ENCODE measurements around the gene GRIN1. TPM values are rescaled to one million over a fixed set of nuclear protein-coding genes. Genes with fewer than 3 reads are reported as not detected.
A peak's percentile ranks its signal among the peaks of the same experiment; 100 is the strongest.

GRIN1 gene
- total and polyA plus RNA-seq, 2 donors (not counting 1 experiment from before 2014, with no cell fraction given), result 0.04 TPM; not detected in 1

GRCh38 chr9:137173796-137174664, 35.1 kb downstream of the GRIN1 start:
- intact Hi-C loops (cut with micrococcal nuclease), result no loop called here
- Histone ChIP-seq H4K20me1 (ENCODE audit: control insufficient read depth, insufficient read depth, low read length, poor library complexity, severe bottlenecking) (no peaks in the 10 kb centered on the region), H2AFZ (ENCODE audit: insufficient read depth, low read depth, low read length, poor library complexity, severe bottlenecking) (no peak overlapping the region), H3K79me2 (ENCODE audit: control insufficient read depth, insufficient read depth, low read length) (no peaks in the 10 kb centered on the region), H3K4me2 (replicated peaks; ENCODE audit: low read depth, low read length, poor library complexity, severe bottlenecking) (no peak overlapping the region), H3K4me3 (ENCODE audit: control extremely low read depth in 1 of 5, extremely low read depth in 1 of 5, insufficient read depth in 1 of 5, low read depth in 2 of 5, low read length in 4 of 5) (no peak overlapping the region), H3K36me3 (replicated peaks in 1 of 2; ENCODE audit: control extremely low read depth in 1 of 2, control insufficient read depth in 1 of 2, extremely low read depth in 1 of 2, insufficient read depth in 2 of 2, low read length in 1 of 2) (peaks cover 0 to 10% of the 10 kb centered on the region in 2 experiments), H3K27me3 (replicated peaks in 1 of 4; ENCODE audit: control extremely low read depth in 1 of 4, control insufficient read depth in 3 of 4, insufficient read depth in 4 of 4, low read length in 3 of 4) (peaks cover 0 to 36% (median 16%) of the 10 kb centered on the region in 4 experiments), H3K9me3 (ENCODE audit: control extremely low read depth in 1 of 3, control insufficient read depth in 2 of 3, insufficient read depth in 1 of 3, low read length in 2 of 3) (peaks cover 0 to 10% (median 0%) of the 10 kb centered on the region in 3 donors), H3K4me1 (ENCODE audit: control insufficient read depth in 2 of 2, insufficient read depth in 2 of 2, low read length in 2 of 2) (peaks cover 7 to 23% of the 10 kb centered on the region in 2 donors), H3K9ac (ENCODE audit: low read length) (no peak overlapping the region), H3K27ac (ENCODE audit: low read length in 2 of 2) (no peak overlapping the region)
- Mint-ChIP-seq H3K27me3 (peaks cover under 1% of the 10 kb centered on the region), H3K9me3 (ENCODE audit: insufficient read depth) (no peaks in the 10 kb centered on the region), H3K27ac (no peak overlapping the region), H3K4me3 (no peak overlapping the region), H3K4me1 (peaks cover 6% of the 10 kb centered on the region)
- TF ChIP-seq EZH2 (IDR thresholded peaks at IDR 0.05; ENCODE audit: borderline replicate concordance, insufficient read depth, low read depth, low read length, poor library complexity, severe bottlenecking), result no peak
- no peak for TF ChIP-seq CTCF (IDR thresholded peaks at IDR 0.05)
- ChIA-PET POLR2A (no interaction called here), CTCF (no interaction called here)
- DNase-seq (no peak), ATAC-seq (ENCODE audit: low read depth) (no peak)
- 91% methylated on average over 45 of the region's 45 CpGs for WGBS (ENCODE audit: insufficient coverage)

GRCh38 chr9:137174722-137175293, 35.9 kb downstream of the GRIN1 start:
- peaks cover 0 to 17% of the 10 kb centered on the region in 2 experiments for H3K36me3 ChIP-seq (replicated peaks in 1 of 2; ENCODE audit: control extremely low read depth in 1 of 2, control insufficient read depth in 1 of 2, extremely low read depth in 1 of 2, insufficient read depth in 2 of 2, low read length in 1 of 2)
- H3K79me2 ChIP-seq (ENCODE audit: control insufficient read depth, insufficient read depth, low read length), result no peaks in the 10 kb centered on the region
- DNase-seq (no peak), ATAC-seq (ENCODE audit: low read depth) (no peak)
- H4K20me1 ChIP-seq (ENCODE audit: control insufficient read depth, insufficient read depth, low read length, poor library complexity, severe bottlenecking), result peaks cover 6% of the 10 kb centered on the region
- intact Hi-C loops (cut with micrococcal nuclease), result no loop called here
- no peak overlapping the region for H3K27ac ChIP-seq (ENCODE audit: low read length in 2 of 2)
- H2AFZ ChIP-seq (ENCODE audit: insufficient read depth, low read depth, low read length, poor library complexity, severe bottlenecking), result no peak overlapping the region
- peaks cover 0 to 10% (median 0%) of the 10 kb centered on the region in 3 donors for H3K9me3 ChIP-seq (ENCODE audit: control extremely low read depth in 1 of 3, control insufficient read depth in 2 of 3, insufficient read depth in 1 of 3, low read length in 2 of 3)
- H3K4me1 ChIP-seq (ENCODE audit: control insufficient read depth in 2 of 2, insufficient read depth in 2 of 2, low read length in 2 of 2), result peaks cover 7 to 15% of the 10 kb centered on the region in 2 donors
- no peak overlapping the region for H3K4me3 Mint-ChIP-seq
- H3K27me3 ChIP-seq (replicated peaks in 1 of 4; ENCODE audit: control extremely low read depth in 1 of 4, control insufficient read depth in 3 of 4, insufficient read depth in 4 of 4, low read length in 3 of 4), result peaks cover 0 to 35% (median 16%) of the 10 kb centered on the region in 4 experiments
- H3K4me3 ChIP-seq (ENCODE audit: control extremely low read depth in 1 of 5, extremely low read depth in 1 of 5, insufficient read depth in 1 of 5, low read depth in 2 of 5, low read length in 4 of 5), result no peak overlapping the region
- ChIA-PET CTCF (interaction anchor here (2.1 kb wide), 1 partner anchor 56 kb away, joined by 5 read pairs; no protein-coding TSS in a partner anchor), POLR2A (no interaction called here)
- no peak overlapping the region for H3K9ac ChIP-seq (ENCODE audit: low read length)
- 38% methylated on average over 34 of the region's 34 CpGs for WGBS (ENCODE audit: insufficient coverage)
- peak overlapping the region; percentile 32 for H3K4me2 ChIP-seq (replicated peaks; ENCODE audit: low read depth, low read length, poor library complexity, severe bottlenecking)
- H3K4me1 Mint-ChIP-seq, result peaks cover 6% of the 10 kb centered on the region
- H3K27me3 Mint-ChIP-seq, result no peaks in the 10 kb centered on the region
- no peaks in the 10 kb centered on the region for H3K9me3 Mint-ChIP-seq (ENCODE audit: insufficient read depth)
- no peak overlapping the region for H3K27ac Mint-ChIP-seq
- no peak for TF ChIP-seq EZH2 (IDR thresholded peaks at IDR 0.05; ENCODE audit: borderline replicate concordance, insufficient read depth, low read depth, low read length, poor library complexity, severe bottlenecking)
- TF ChIP-seq CTCF (IDR thresholded peaks at IDR 0.05), result no peak
